ENCODE data around the gene TSPAN2.

The TSPAN2 gene

GRCh38 chr1:115077286-115077983 is 11.9 kb downstream of the TSPAN2 start:
- TF ChIP-seq, protein P1, sequence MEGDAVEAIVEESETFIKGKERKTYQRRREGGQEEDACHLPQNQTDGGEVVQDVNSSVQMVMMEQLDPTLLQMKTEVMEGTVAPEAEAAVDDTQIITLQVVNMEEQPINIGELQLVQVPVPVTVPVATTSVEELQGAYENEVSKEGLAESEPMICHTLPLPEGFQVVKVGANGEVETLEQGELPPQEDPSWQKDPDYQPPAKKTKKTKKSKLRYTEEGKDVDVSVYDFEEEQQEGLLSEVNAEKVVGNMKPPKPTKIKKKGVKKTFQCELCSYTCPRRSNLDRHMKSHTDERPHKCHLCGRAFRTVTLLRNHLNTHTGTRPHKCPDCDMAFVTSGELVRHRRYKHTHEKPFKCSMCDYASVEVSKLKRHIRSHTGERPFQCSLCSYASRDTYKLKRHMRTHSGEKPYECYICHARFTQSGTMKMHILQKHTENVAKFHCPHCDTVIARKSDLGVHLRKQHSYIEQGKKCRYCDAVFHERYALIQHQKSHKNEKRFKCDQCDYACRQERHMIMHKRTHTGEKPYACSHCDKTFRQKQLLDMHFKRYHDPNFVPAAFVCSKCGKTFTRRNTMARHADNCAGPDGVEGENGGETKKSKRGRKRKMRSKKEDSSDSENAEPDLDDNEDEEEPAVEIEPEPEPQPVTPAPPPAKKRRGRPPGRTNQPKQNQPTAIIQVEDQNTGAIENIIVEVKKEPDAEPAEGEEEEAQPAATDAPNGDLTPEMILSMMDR (IDR thresholded peaks at IDR 0.05; ENCODE audit: extremely low read depth, missing control alignments): no peak
- DNase-seq (ENCODE audit: low spot score): no peak

DNA sequence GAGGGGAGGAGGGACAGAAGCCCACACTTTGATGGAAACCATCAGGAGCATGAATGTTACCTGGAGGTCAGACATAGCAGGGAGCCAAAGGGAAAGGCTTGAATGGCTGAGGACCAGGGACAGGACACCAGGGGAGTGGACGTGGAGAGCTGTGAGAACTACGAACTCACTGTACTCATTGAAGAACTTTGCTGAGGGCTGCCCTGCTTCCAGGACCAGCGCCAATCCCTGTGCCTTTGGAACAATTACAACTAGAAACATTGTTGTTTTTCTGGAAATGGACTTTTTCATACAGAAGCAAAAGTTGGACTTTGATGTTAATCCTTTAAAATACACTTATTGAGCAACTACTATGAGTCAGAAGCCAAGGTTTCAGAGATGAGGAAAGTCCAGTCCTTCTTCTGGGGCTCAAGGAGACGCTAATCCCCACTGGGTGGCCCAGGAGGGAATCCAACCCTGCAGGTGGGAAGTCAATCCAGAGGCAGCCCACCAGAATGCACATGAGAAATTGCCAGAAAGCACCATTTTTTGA is 12.9 kb downstream of the TSPAN2 start:
- TF ChIP-seq, protein P1 (IDR thresholded peaks at IDR 0.05; ENCODE audit: extremely low read depth, missing control alignments): no peak
- no peak for DNase-seq (ENCODE audit: low spot score)

- no peak for DNase-seq (ENCODE audit: low spot score)
- TF ChIP-seq, protein P1 (IDR thresholded peaks at IDR 0.05; ENCODE audit: extremely low read depth, missing control alignments): no peak
Observed at GRCh38 chr1:115074839-115075534, 14.3 kb downstream of the TSPAN2 start.

DNA sequence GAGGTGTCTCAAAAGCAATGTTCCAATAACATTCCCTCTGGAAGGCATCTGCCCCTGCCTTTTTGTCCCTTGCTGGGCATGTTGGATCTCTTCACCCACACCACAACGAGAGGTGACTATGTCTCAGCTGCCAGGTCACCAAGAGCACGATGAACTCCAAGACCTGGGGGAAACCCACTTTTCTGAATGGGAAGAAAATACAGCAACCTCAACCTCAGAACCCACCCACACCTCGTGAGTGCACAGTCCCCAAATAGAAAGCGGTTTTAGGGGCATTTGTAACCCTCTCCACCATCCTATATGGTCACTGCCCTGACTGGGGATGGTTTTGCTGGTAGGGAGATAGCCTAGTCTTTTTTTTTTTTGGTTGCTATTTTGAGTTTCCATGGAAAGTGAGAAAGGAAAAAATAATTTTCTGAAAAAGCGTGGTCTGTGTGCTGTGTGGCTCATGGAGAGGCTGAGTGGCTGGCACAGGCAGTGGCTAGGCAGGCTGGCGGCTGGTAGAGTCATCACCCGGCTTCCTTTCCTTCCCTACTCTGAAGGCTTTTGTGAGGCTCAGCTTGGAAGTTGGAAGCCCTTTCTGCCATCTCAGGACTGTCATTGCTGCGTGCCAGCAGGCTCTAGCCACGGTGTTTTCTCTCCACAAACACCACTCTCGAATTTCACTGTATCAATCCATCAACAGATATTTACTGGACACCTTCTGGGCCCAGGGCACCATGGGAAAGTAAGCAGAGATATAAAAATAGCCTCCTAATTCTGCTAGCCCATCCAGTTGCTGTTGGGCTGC is 15.8 kb downstream of the TSPAN2 start:
- no peak for DNase-seq (ENCODE audit: low spot score)
- TF ChIP-seq, protein P1 (IDR thresholded peaks at IDR 0.05; ENCODE audit: extremely low read depth, missing control alignments): no peak

DNA sequence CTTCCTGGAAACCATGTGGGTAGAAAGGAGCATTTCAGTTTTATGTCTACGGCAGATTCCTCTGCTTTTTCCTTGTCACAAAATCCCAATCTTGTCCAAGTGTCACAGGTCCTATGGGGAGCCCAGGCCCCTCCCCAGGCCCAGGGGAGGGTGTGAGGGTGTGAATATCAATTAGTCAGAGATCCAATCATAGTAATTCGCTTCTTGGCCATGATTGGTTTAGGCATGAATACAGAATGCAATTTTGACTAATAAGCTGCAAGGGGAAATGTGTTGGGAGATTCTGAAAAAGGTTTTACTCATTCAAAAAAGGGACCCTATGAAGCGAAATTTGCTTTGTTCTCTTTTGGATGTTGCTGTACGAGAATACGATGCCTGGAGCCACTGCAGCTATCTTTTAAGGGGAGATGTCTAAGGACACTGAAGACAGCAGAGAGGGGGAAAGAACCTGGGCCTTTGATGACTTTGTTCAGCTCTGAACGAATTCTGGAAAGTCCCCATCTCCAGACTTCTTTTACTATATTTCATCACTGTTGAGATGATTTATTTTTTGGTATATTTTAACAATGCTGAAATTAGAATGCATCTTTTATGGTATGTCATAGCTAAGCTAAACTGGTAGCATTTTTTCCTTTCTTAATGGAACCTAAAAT is 18.2 kb downstream of the TSPAN2 start:
- TF ChIP-seq, protein P1 (IDR thresholded peaks at IDR 0.05; ENCODE audit: extremely low read depth, missing control alignments): no peak
- no peak for DNase-seq (ENCODE audit: low spot score)

GRCh38 chr1:115069659-115070308 is 19.5 kb downstream of the TSPAN2 start:
- DNase-seq (ENCODE audit: low spot score): no peak
- TF ChIP-seq, protein P1 (IDR thresholded peaks at IDR 0.05; ENCODE audit: extremely low read depth, missing control alignments): no peak
